GM15510 (cell line): ENCODE data around the gene FOCAD.

Experiments
- POLR2A ChIP-seq: IDR thresholded peaks from 3 replicates; pipeline ENCODE4 v1.6.1; 2011; ENCODE audit warnings: borderline replicate concordance; ENCODE audit not compliant: insufficient read length; ENCODE audit errors: extremely low read depth

Gene FOCAD

DNA sequence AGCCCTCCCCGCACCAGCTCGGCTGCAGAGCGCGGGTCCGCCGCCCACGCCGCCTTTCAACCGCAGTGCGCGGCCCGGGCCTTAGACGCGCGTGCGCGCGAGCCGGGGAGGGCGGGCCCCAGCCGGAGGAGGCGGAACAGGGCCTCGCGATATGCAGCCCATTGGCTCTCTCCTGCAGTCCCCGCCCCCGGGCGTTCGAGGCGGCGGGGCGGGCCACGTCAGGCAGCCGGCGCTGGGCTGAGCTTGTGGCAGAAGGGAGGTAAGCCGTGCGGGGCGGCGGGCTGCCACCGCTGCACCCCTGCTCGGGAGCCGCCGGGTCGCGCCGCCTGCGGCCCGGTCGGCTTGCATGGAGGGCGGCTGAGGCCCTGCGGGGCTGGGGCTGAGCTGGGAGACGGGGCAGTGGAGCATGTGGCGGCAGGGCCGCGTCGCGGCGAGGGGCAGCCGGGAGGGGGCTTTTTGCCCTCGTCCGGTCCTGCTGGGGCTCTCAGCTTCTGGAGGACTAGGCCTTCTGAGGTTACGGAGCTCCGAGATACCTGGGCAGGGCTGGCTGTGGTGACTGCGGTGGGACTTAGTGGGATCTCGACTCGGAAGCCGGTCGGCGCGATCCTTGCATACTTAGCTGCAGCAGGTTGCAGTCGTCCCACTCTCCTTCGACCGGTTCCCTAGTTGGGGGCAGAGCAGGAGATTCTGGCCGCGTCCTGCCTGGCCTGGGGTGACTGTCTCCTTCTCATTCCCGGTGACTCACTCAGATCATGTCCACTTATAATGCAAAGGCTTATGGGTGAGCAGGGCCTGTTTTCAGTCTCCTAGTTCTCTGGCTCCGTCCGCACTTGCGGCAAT, at the start of gene FOCAD:
FOCAD (plus strand) TSS at position 225 of the 840 bp plus-strand sequence. CDS start 31,095 bp downstream, outside the sequence.
- TF ChIP-seq POLR2A, result peak; percentile 97

DNA sequence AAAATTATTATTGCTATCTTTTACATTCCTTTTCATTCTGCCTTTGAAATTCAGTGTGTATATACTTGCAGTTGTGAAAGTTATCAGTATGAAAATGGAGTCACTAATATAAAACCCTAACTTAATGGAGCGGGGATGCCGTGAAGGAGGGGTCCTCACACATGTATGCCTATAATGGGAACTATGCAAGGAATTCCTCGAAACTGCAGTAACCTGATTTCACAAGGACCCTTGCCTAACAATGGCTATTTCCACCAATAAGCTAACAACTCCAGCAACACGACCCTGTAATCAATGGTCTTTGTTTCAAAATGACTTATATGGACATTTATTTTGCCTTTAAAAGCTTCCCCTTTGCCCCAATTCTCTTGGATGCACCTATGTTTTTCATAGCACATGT, 49.2 kb upstream of the FOCAD start:
- TF ChIP-seq POLR2A, result no peak

DNA sequence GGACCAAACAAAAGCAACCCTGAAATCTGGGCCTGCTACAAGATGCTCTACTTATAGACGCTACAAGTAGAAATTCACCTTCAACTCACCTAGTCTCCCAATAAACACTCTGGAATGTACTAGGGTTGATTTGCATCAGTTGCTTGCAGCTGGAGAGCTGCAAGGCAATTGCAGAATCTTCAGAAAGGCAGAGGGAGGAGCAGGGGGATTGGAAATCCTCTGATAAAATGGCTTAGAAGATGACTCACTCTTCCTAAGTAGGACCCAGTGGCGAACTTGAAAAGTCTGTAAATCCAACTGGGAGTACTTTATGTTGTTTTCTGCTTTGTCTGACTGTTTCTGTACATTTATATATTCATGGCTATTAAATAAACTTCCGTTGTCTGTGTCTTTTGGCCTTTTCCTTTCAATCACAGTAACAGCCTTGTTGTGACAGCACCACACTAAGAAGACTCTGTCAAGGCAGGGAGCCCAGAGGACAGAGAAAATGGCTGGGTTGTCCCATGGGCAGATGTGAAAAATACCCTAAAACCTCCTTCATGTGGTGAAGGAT, 47.1 kb upstream of the FOCAD start:
- TF ChIP-seq POLR2A, result no peak

DNA sequence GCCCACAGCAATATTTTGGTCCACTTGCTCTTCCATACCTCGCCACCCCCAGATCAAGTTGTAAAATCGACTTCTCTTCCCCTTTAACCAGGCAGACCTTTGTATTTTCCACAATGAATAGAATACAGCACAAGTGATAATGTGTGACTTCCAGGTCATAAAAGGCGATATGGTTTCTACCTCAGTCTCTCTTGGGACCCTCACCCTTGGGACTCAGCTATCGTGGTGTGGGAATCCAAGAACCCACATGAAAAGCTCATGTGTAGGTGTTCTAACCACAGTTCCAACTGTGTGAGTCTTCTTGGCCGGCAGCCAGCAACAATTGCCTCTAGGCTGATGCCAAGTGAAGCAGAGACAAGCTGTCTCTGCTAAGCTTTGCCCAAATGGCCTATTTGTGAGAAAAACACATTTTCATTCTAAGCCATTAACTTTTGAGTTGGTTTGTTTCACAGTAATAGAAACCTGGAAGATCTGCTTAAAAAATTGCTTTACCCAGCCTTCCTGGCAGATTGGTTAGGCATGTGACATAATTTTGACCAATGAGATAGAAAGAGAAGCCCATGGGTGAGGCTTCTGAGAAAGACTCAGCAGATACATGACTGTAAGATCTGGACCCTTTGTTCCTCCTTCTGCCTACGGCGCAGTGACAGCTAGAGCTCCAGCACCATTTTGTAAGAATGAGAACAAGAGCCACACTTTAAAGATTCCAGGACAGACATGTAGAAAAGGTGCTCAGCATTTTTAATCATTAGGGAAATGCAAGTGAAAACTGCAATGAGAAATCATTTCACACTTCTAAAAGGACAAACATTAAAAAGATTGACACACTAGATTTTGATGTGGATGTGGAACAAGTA, 43.5 kb upstream of the FOCAD start:
- TF ChIP-seq POLR2A, result no peak

- TF ChIP-seq POLR2A, result no peak
Measured at GRCh38 chr9:20642045-20642444, 42.0 kb upstream of the FOCAD start.

- TF ChIP-seq POLR2A, result no peak
Measured at GRCh38 chr9:20643660-20644059, 40.4 kb upstream of the FOCAD start.

DNA sequence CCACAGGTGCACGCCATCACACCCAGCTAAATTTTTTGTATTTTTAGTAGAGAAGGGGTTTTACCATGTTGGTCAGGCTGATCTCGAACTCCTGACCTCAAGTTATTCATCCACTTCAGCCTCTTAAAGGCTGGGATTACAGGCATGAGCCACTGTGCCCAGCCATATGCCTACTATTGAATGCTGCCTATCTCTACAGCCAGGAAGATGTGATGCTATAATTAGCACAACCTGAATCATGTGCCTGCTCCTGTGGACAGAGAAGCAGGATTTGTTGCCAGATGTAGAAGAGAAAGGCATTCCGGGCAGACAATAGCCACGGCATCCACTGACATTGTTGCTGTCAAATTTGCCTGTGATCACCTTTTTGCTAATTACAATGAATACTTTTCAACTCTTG, 37.4 kb upstream of the FOCAD start:
- TF ChIP-seq POLR2A, result no peak

- no peak for TF ChIP-seq POLR2A
Measured at GRCh38 chr9:20649381-20649780, 34.7 kb upstream of the FOCAD start.

DNA sequence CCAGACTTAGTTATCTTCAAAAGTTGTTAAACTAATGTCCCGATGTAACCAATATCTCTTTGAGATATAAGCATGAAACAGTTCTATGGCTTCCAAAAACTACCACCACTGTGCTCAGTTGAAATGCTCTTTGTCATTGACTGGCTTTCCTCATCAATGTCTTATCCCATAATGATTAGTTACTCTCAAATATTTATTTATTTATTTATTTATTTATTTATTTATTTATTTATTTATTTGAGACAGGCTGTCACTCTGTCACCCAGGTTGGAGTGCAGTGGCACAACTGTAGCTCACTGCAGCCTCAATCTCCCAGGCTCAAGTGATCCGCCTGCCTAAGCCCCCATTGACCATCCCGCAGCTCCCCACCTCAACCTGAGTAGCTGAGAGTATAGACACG, 33.7 kb upstream of the FOCAD start:
- no peak for TF ChIP-seq POLR2A

- no peak for TF ChIP-seq POLR2A
Measured at GRCh38 chr9:20650750-20651299, 33.2 kb upstream of the FOCAD start.

DNA sequence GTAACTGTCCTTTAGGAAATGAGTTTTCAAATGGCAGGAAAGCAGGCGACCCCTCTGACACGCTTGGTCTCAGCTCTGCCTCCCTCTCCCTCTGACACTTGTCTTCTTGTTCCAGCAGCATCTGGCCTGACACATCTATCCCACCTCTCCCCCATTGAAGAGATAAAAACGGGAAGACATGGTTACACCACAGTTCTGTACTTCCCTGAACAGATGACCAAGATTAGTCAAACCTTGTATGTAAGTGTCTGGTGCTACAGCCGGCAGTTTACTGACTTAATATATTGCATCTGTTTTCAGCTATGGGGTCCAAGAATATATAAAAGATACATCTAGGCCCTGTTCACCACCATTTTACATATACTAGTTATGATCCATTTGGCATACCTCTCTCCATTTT, 32.1 kb upstream of the FOCAD start:
- TF ChIP-seq POLR2A, result no peak

GRCh38 chr9:20658677-20659473, 25.2 kb upstream of the FOCAD start:
- TF ChIP-seq POLR2A, result no peak

- TF ChIP-seq POLR2A, result no peak
Measured at GRCh38 chr9:20659474-20659967, 24.5 kb upstream of the FOCAD start.

DNA sequence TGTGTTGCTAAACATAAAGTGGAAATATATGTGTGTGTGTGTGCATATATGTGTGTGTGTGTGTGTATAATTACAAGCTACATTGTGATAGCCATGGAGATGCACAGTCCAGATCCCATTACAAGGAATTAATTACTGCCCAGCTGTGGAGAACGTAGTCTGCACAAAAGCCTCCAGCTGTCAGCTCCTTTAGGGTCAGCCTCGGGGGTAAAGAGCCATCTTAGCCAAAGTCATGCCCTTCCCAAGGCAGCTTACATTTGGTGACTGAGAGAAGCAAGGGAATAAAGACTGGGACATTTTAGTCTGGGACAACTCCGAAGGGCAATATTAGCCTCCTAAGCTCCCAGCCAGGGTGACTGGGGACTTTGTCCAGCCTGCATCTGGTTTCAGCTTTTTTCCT, 21.9 kb upstream of the FOCAD start:
- no peak for TF ChIP-seq POLR2A
